ENCODE results near the gene CADM1. TPM values are rescaled to one million over a fixed set of nuclear protein-coding genes. Genes with fewer than 3 reads are reported as not detected.
A peak's percentile ranks its signal among the peaks of the same experiment; 100 is the strongest.

CADM1 gene
- total RNA-seq: not detected in 2 replicates

GRCh38 chr11:115504276-115505158, at the start of gene CADM1:
Gene CADM1, minus strand, starts transcription at chr11:115504415.
- no peaks in the 10 kb centered on the region for H3K9me3 Mint-ChIP-seq
- H3K36me3 Mint-ChIP-seq (ENCODE audit: low read depth): no peaks in the 10 kb centered on the region
- intact Hi-C loops (cut with micrococcal nuclease): loop anchor here (5.0 to 10.0 kb wide), 2 partner anchors 167 to 1080 kb away; no protein-coding TSS in a partner anchor
- H3K4me3 Mint-ChIP-seq: peak within 1 kb of the TSS; percentile 61
- H3K27ac Mint-ChIP-seq: no peak within 1 kb of the TSS
- DNase-seq (ENCODE audit: low spot score): peak; percentile 34
- peaks cover 29% of the 10 kb centered on the region for H3K27me3 Mint-ChIP-seq (ENCODE audit: insufficient read depth)
- peaks cover 6% of the 10 kb centered on the region for H3K4me1 Mint-ChIP-seq (ENCODE audit: low read depth)

- intact Hi-C loops (cut with micrococcal nuclease): no loop called here
- Mint-ChIP-seq H3K27ac (no peak overlapping the region), H3K4me1 (ENCODE audit: low read depth) (no peaks in the 10 kb centered on the region), H3K9me3 (no peaks in the 10 kb centered on the region), H3K36me3 (ENCODE audit: low read depth) (no peaks in the 10 kb centered on the region), H3K27me3 (ENCODE audit: insufficient read depth) (no peaks in the 10 kb centered on the region), H3K4me3 (no peak overlapping the region)
- no peak for DNase-seq (ENCODE audit: low spot score)
Measured at GRCh38 chr11:115552773-115553438, 48.7 kb upstream of the CADM1 start.

- Mint-ChIP-seq H3K9me3 (no peaks in the 10 kb centered on the region), H3K4me1 (ENCODE audit: low read depth) (no peaks in the 10 kb centered on the region), H3K27me3 (ENCODE audit: insufficient read depth) (no peaks in the 10 kb centered on the region), H3K27ac (no peak overlapping the region), H3K36me3 (ENCODE audit: low read depth) (no peaks in the 10 kb centered on the region), H3K4me3 (no peak overlapping the region)
- intact Hi-C loops (cut with micrococcal nuclease): no loop called here
- no peak for DNase-seq (ENCODE audit: low spot score)
Measured at GRCh38 chr11:115552151-115552772, 48.0 kb upstream of the CADM1 start.

GRCh38 chr11:115550291-115551059, 46.3 kb upstream of the CADM1 start:
- Mint-ChIP-seq H3K9me3 (no peaks in the 10 kb centered on the region), H3K4me3 (no peak overlapping the region), H3K36me3 (ENCODE audit: low read depth) (no peaks in the 10 kb centered on the region), H3K27ac (no peak overlapping the region), H3K4me1 (ENCODE audit: low read depth) (no peaks in the 10 kb centered on the region), H3K27me3 (ENCODE audit: insufficient read depth) (peaks cover 2% of the 10 kb centered on the region)
- intact Hi-C loops (cut with micrococcal nuclease): no loop called here
- no peak for DNase-seq (ENCODE audit: low spot score)

GRCh38 chr11:115548878-115549528, 44.8 kb upstream of the CADM1 start:
- no peaks in the 10 kb centered on the region for H3K36me3 Mint-ChIP-seq (ENCODE audit: low read depth)
- no peak for DNase-seq (ENCODE audit: low spot score)
- H3K27ac Mint-ChIP-seq: no peak overlapping the region
- intact Hi-C loops (cut with micrococcal nuclease): no loop called here
- no peak overlapping the region for H3K4me3 Mint-ChIP-seq
- no peaks in the 10 kb centered on the region for H3K9me3 Mint-ChIP-seq
- H3K27me3 Mint-ChIP-seq (ENCODE audit: insufficient read depth): peaks cover 2% of the 10 kb centered on the region
- no peaks in the 10 kb centered on the region for H3K4me1 Mint-ChIP-seq (ENCODE audit: low read depth)

- DNase-seq (ENCODE audit: low spot score): no peak
- Mint-ChIP-seq H3K27ac (no peak overlapping the region), H3K4me3 (no peak overlapping the region), H3K27me3 (ENCODE audit: insufficient read depth) (peaks cover 2% of the 10 kb centered on the region), H3K9me3 (no peaks in the 10 kb centered on the region), H3K4me1 (ENCODE audit: low read depth) (no peaks in the 10 kb centered on the region), H3K36me3 (ENCODE audit: low read depth) (no peaks in the 10 kb centered on the region)
- intact Hi-C loops (cut with micrococcal nuclease): no loop called here
Measured at GRCh38 chr11:115545581-115546210, 41.5 kb upstream of the CADM1 start.

GRCh38 chr11:115544422-115544948, 40.3 kb upstream of the CADM1 start:
- Mint-ChIP-seq H3K4me1 (ENCODE audit: low read depth) (no peaks in the 10 kb centered on the region), H3K27ac (no peak overlapping the region), H3K36me3 (ENCODE audit: low read depth) (no peaks in the 10 kb centered on the region), H3K9me3 (no peaks in the 10 kb centered on the region), H3K4me3 (no peak overlapping the region), H3K27me3 (ENCODE audit: insufficient read depth) (peaks cover 2% of the 10 kb centered on the region)
- intact Hi-C loops (cut with micrococcal nuclease): no loop called here
- DNase-seq (ENCODE audit: low spot score): no peak

GRCh38 chr11:115541518-115541917, 37.3 kb upstream of the CADM1 start:
- Mint-ChIP-seq H3K27me3 (ENCODE audit: insufficient read depth) (peaks cover 2% of the 10 kb centered on the region), H3K4me3 (no peak overlapping the region), H3K4me1 (ENCODE audit: low read depth) (no peaks in the 10 kb centered on the region), H3K27ac (no peak overlapping the region), H3K9me3 (no peaks in the 10 kb centered on the region), H3K36me3 (ENCODE audit: low read depth) (no peaks in the 10 kb centered on the region)
- no peak for DNase-seq (ENCODE audit: low spot score)
- intact Hi-C loops (cut with micrococcal nuclease): no loop called here

GRCh38 chr11:115539844-115540243, 35.6 kb upstream of the CADM1 start:
- Mint-ChIP-seq H3K27me3 (ENCODE audit: insufficient read depth) (no peaks in the 10 kb centered on the region), H3K4me1 (ENCODE audit: low read depth) (no peaks in the 10 kb centered on the region), H3K27ac (no peak overlapping the region), H3K9me3 (no peaks in the 10 kb centered on the region), H3K36me3 (ENCODE audit: low read depth) (no peaks in the 10 kb centered on the region), H3K4me3 (no peak overlapping the region)
- intact Hi-C loops (cut with micrococcal nuclease): no loop called here
- DNase-seq (ENCODE audit: low spot score): no peak

- H3K9me3 Mint-ChIP-seq: no peaks in the 10 kb centered on the region
- H3K27ac Mint-ChIP-seq: no peak overlapping the region
- no peak for DNase-seq (ENCODE audit: low spot score)
- no peaks in the 10 kb centered on the region for H3K36me3 Mint-ChIP-seq (ENCODE audit: low read depth)
- H3K4me3 Mint-ChIP-seq: no peak overlapping the region
- intact Hi-C loops (cut with micrococcal nuclease): no loop called here
- no peaks in the 10 kb centered on the region for H3K4me1 Mint-ChIP-seq (ENCODE audit: low read depth)
- H3K27me3 Mint-ChIP-seq (ENCODE audit: insufficient read depth): no peaks in the 10 kb centered on the region
Measured at GRCh38 chr11:115535781-115536180, 31.6 kb upstream of the CADM1 start.

- Mint-ChIP-seq H3K36me3 (ENCODE audit: low read depth) (no peaks in the 10 kb centered on the region), H3K27me3 (ENCODE audit: insufficient read depth) (peaks cover 4% of the 10 kb centered on the region), H3K27ac (no peak overlapping the region), H3K4me1 (ENCODE audit: low read depth) (no peaks in the 10 kb centered on the region), H3K4me3 (no peak overlapping the region), H3K9me3 (no peaks in the 10 kb centered on the region)
- no peak for DNase-seq (ENCODE audit: low spot score)
- intact Hi-C loops (cut with micrococcal nuclease): no loop called here
Measured at GRCh38 chr11:115530752-115531151, 26.5 kb upstream of the CADM1 start.

GRCh38 chr11:115528225-115528624, 24.0 kb upstream of the CADM1 start:
- Mint-ChIP-seq H3K9me3 (no peaks in the 10 kb centered on the region), H3K36me3 (ENCODE audit: low read depth) (no peaks in the 10 kb centered on the region), H3K27me3 (ENCODE audit: insufficient read depth) (peaks cover 4% of the 10 kb centered on the region), H3K27ac (no peak overlapping the region), H3K4me3 (no peak overlapping the region), H3K4me1 (ENCODE audit: low read depth) (no peaks in the 10 kb centered on the region)
- intact Hi-C loops (cut with micrococcal nuclease): no loop called here
- DNase-seq (ENCODE audit: low spot score): no peak
